ENCODE measurements around the gene TENM4.
A peak's percentile ranks its signal among the peaks of the same experiment; 100 is the strongest.

Gene TENM4

DNA sequence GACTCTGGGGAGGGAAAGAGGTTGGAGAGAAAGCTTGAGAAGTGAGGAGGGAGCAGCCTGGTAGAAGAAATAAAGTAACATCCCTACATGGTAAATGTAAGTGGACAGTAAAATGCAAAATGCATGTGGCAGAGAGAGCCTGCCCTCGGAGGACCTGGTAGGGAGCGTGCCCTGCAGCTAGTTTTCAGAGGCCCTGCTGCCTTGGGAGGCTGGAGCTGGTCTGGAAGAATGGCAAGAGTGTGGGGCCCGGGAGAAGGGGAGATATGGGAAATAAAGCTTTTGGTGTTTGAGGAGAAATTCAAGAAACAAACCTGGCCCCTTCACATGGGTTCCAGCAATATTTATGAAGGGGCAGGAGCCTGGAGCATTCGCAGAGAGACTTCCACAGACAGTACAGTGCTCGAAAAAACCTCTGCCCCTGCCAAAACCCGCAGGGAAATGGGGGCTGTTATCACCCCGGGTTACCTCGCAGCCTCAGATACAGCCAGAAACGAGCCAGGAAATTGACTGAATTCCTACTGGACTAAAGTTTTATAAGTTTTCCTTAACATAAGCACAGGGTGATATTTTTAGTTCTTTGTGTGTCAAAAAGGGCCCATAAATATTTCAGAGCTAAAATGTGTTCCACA, 363.0 kb downstream of the TENM4 start:
- DNase-seq: no peak

DNA sequence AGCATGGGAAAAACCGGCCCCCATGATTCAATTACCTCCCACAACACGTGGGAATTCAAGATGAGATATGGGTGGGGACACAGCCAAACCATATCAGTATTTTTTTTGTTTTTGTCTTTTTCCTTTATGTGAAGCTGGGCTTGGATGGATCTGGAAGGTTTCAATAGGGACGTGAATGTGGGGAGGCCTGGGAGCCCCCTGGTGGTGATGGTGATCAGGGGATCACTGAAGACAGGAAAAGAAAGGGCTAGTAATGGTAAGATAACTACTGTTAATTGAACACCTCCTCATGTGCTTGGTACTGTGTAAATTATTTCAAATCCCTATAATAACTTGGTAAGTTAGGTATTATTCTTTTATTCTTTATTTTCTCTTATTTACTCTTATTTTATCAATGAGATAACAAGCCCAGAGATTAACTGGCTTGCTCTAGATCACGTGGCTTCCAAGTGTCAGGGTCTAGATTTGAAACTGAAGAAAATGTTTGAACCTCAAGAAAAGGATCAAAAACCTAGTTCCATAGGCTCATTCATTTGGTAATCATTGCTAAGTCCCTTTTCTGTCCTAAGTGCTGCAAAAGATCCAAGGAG, 364.2 kb downstream of the TENM4 start:
- peak; percentile 50 for DNase-seq

DNA sequence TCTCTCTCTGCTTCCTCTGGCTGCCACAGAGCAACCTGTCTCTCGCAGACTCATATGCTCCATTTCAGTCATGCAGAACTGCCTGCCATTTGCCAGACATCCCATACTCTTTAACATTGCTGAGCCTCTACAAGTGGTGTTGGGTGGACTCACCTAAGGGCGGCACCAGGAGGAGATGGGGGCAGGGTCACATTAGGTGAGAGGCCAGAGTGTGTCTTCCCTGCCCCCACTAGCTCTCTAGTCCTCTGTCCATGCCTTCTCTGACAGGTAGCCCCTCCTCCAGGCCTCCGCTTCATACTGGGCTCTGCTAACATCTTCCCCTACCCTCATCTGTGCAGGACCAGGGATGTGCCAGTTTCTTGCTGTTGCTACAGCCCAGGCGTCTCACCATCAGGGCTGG, 366.3 kb downstream of the TENM4 start:
- no peak for DNase-seq

DNA sequence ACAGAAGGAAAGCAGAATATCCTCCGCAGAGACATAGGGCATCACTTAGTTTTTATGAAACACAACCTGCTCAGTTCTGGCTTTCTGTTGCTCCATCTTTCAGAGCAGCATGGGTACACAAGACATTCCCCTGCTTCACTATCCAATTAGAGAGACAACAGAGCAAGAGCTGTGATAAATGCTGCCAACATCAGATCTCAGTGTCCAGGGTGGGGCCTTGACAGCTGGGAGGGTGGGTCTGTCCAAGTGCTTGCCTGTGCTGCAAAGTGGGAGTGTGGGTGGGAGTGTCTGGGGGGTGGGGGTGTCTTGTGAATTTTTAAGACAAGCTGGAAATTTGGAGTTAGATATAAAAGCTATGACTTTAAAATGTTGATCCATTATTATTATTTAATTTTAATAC, 369.6 kb downstream of the TENM4 start:
- no peak for DNase-seq

DNA sequence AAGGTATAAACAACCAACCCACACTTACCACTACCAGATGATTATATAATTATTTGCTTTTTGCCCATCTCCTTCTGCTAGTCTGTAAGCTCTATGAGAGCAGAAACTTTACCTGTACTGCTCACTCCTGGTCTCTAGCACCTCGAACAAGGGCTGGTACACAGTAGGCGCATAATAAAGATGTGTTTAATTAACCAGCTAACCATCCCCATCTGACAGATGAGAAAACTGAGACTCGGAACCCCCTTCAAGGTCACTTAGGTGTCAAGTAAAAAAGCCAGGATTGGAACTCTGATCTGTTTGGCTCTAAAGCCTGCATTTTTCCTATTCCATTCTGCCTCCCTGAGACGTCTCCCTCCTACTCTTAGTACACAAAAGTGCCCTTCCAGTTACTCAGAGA, 370.3 kb downstream of the TENM4 start:
- DNase-seq: no peak

DNA sequence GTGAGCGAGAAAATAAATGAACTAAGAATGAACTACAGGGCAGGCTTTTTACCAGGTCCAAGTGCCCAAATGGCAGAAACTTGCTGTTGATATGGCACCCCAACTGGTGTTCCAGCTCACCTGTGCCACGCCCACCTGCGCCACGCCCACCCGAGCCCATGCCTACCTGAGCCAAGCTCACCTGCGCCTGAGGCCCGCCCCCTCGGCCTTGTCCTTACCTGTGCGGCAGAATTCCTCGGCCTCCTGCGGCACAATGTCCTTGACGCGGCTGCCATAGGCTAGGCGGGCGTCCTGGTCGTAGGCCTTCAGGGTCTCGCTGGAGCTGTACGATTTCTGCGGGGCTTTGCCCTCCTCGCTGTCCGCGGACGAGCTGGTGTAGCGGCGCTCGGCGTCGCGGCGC, 371.3 kb downstream of the TENM4 start:
- DNase-seq: no peak

DNA sequence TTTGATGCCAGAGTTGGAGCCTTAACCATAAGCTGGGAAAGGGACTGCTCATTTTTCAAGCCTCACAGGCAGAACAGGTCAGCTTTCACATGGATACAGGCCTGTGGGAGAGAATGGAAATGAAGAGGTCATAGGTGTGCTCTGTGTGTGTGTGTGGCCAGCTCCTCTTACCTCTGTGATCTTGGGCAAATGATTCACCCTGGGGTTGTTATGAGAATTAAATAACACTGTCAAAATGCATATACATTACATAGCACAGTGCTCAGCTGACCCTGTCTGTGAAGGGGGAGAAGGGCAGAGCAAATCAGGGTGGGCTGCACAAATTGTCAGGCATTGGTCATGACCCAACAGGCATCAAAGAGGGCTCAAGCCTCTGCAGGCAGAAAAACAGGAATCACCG, 372.5 kb downstream of the TENM4 start:
- DNase-seq: no peak

DNA sequence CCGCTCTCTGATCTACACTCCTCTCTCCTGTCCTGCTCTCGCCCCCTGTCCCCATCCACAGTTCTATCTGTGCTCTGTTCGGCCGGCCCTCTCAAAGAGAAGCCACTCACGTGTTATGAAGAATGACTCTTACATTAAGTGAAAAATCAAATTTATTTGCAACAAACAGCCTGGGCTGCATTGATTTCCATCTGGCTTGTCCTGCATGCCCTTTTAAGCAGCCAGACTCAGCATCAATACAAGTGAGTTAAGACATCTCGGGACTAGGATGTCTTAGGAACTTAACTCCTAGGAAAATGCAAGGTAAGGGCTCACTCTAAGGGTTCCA, 373.5 kb downstream of the TENM4 start:
- DNase-seq: no peak

DNA sequence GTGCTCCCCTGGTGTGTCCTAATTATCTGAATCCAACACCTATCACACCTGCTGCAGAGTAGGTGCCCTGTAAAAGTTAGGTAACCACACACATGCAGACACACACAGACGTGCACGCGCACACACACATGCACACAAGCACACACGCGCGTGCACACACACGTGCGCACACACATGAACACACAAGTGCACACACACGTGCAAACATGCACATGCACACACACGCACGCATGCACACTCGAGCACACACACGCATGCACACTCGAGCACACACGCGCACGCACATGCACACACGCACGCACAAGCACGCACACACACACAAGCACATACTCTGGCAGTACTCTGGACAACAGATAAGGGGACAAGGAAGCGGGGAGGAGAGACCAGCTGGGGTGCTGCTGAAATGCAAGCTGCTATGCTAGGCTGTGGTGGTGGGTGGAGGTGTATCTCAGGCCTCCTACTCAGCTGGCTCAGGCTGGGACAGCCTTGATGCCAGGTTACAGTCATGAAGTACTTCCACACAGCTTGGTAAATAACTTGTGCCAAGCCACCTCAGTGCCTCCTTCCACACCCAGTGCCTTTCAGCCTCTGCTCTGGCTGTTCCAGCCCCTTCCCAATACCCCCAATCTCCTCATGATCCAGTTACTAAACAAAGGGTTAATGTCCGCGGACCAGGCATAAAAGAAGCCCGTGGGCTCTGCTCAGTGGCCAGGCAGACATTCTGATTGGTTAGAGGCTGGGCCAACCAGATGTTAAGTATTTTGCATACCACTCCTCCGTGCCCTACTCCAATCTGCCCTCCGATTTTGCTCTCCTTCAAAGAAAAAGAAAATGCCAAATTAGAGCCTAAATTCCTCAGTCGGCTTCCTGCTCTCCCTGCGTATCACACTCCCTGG, 374.1 kb downstream of the TENM4 start:
- no peak for DNase-seq

DNA sequence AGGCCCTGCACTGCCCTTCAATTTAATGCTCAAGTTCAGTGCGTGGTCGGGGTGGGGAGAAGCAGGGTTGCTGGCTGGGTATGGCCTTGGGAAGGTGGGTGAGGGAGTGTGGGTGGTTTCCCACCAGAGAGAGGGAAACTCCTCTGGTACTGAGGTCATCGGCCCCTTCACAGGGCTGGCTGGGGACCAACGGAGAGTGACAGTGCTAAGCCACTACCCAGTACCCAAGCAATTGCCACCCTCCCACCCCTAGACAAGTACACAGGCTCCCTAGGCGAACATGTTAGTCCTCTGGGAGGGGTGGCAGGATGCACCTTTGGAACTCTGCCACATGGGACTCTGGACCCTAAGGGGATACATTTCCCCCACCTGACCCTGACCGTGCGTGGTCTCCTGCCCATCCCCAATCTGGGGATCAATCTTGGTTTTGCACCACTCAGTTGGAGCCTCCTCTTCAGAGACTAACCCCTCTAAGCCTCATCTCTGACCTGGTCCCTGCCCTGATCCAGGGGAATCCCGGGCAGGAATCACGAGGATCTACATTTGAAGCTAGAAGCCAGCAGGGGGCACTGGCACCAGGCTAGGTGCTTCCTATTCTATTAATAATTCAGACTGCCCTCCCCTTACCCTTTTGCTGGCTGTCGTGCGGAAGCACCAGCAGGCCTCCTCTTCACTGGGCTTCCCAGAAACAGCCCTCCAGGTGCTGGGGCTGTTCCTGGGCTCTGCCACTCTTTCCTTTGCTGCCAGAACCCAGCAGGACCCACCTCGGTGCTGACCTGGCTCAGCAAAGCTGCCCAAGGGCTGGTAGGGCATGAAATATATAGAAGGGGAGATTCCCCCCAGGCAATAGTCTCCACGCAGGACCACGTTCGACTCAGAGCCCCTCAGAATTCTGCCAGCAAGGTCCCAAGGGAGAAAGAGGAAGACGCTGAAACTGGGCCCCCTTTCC, 377.7 kb downstream of the TENM4 start:
- DNase-seq: no peak

DNA sequence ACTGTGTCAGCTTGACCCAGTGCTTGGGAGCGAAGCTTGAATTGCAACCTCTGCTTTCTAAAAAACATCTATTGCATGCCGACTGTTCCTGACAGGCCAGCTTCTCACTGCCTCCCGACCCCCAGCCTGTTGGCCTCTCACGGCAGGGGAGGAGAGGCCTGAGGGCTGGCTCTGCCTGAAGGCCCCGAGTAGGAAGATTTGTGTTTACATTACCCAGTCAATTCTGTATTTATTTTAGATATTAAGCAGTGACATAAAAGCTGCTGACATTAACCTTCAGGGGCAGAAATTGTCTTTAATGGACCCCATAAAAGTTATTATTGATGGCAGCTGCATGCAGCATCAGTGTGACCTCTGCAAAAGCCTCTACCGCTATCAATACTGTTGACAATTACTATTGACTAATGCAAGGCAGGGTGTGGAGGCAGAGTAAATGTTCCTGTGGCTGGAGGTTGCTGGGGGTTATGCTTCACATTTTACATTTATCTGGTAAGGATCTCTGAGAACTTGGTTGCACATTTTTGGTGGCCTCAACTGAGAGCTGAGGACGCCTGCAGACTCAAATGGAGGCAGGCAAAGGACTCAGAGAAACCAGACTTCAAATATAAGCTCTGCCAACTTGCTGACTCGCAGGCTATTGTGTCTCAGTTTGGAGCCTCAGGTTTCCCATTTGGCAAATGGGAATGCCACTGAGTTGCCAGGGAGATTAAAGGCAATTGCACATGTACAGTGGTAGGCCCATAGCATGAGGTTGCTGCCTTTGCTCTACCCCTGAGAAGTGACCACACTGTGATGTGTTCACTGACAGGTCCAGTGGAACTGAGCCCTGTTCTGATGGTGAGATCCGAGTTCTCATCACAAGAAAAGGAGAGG, 380.5 kb downstream of the TENM4 start:
- no peak for DNase-seq

DNA sequence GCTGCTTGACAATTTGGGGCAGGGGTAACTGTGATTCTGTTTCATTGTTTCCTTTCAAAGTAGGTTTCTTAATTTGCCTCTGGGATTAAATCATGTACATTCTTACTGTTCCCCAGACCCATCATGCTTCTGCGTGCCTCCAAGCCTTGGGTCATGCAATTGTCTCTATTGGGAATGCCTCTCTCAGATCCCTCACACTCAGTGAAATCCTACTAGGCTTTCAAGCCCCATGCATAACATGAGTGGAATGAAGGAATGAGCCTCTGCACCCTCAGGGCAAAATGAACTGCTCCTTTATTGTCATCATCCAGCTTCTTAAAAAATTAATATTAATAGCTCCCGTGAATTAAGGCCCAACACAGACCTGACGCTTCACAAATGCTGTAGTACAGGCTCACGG, 381.7 kb downstream of the TENM4 start:
- DNase-seq: no peak

DNA sequence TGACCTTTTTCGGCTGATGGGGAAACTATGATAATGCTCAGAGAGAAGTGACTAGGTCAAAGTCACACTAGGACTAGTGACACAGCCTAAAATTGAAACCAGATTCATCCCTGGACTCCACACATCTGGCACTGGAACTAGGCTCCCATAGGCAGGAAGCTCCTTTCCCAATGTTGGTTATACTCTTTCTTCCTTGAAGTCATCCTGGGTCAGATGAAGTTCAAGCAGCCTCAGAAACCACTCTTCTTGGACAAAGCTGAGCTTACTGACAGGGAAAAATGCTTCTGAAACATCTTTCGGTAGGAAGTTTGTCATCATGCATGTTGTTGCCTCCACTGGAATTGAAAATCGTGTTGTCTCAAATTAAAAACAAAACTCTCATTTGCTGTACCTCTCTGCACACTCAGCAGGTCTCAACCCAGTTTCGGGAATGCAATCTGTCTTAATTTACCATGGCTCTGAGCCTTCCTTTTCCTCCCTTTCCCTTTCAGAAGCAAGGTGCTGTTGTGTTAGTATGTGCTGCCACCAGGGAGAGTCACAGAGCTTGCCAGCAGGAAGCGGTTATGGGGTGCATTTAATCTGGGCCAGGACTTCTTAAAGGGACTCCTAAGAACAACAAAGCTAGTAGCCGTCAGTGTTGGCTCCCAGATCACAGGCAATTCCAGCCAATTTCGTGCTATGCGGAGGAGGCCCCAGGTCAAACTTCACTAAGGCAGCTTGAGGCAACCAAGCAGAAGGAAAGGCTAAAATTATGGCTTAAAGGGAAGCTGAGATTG, 384.8 kb downstream of the TENM4 start:
- no peak for DNase-seq

DNA sequence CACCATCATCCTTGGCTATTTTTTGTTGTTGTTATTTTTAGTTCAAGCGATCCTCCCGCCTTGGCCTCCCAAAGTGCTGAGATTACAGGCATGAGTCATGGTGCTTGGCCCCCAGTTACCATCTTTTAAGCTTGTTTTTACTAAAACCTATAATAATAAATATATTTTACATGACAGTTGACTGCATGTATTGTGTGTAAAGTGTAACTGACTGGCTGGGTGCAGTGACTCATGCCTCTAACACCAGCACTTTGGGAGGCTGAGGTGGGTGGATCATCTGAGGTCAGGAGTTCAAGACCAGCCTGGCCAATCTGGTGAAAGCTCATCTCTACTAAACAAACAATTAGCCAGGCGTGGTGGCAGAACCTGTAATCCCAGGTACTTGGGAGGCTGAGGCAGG, 386.2 kb downstream of the TENM4 start:
- no peak for DNase-seq

DNA sequence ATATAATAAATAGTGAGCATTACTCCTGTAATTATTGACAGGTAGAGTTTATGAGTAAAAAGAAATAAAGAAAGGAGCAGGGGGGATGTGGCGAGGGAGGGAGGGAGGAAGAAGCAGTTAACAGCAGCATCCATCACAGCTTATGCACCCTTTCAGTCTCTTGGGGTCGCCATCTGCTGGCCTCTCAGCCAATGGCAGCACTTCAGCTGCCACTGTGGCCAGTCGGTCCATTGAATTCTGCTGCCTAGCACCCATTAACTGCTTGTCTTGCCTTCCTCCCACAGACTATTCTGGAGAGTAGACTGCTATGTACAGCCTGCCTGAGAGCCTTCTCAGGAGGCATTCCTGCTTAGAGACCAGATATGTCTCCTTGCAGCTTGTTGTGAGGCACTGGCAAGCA, 388.3 kb downstream of the TENM4 start:
- no peak for DNase-seq

DNA sequence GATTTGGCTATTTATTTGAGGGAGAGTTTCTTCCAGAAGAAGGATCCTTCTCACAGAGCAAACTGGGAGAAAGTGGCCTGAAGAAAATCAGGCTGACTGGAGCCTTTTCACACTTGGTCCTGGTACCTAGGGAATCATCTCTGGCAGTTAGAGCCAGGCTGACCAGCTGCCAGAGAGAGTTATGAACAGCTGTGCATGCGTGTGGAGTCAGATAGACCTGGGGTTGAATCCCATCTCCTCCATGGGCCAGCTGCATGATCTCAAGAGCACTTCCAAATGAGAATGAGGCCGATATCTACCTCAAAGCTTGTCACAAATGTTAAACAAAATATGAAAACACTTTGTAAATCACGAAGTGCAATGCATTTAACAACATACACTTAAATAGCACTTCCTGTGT, 390.0 kb downstream of the TENM4 start:
- no peak for DNase-seq

DNA sequence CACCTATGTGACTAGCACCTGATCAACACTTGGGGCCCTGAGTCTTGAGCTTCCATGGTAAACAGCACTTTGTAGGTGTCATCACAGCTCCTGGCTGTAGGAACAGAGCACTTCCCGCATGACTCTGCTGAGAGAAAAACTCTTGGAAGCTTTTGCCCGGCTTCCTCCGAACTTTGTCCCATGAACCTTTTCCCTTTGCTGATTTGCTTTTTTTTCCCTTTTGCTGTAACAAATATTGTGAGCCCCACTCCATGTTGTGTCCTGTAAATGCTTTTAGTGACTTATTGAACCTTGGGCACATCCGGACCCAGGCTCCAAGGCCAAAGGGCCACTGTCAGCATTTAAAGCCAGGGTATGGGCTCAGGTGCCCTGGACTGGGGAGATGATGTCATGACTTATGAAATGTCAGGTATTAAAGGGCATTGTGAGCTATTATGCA, 391.1 kb downstream of the TENM4 start:
- no peak for DNase-seq

DNA sequence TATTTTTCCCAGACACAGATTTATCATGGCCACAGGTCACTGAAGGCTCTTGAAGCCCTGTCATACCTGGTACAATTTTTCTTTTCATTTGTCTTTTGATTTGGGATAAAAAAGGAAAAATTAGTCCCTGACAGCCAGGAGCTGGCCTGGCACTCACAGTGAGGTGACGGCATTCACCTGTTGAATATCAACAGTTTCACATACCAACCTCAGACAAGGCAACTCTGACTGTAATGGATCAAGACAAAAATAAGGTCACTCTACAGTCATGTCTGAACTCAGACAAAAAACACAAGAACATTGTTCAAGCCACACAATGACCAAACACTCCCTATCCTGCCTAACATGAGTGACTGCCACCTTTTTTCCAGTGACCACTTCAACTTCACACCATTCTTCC, 392.9 kb downstream of the TENM4 start:
- no peak for DNase-seq

DNA sequence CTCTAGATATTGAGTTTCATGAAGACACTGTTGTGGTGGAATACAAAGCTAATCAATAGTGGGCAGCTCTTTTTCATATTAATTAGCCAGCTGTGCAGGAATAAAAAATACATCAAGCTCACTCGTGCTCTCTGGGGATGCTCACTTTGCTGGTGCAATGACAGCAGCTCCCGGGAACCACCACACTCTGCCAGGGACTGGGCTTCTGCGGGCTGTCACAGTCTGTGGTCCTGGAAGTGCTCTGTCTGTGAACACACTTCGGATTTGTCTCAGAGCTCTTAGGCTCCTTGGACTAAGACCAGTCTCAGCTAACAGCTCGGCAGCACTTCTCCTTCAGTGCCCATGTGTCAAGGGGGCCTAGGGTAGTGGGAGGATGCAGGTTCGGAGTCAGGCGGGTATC, 393.5 kb downstream of the TENM4 start:
- DNase-seq: no peak

DNA sequence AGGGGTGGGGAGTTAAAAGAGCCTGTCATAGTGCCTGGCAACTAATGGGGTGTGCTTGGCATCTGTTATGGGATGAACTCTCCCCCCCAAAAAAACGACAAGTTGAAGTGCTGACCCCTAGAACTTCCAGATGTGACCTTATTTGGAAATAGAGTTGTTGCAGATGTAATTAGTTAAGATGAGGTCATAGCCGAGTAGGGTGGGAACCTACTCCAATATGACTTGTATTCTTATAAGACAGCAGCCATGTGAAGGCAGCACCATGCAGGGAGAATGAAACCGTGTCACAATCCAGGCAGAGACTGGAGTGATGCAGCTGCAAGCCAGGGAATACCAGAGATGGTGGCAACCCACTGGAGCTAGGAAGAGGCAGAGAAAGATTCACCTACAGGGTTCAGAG, 394.5 kb downstream of the TENM4 start:
- no peak for DNase-seq

DNA sequence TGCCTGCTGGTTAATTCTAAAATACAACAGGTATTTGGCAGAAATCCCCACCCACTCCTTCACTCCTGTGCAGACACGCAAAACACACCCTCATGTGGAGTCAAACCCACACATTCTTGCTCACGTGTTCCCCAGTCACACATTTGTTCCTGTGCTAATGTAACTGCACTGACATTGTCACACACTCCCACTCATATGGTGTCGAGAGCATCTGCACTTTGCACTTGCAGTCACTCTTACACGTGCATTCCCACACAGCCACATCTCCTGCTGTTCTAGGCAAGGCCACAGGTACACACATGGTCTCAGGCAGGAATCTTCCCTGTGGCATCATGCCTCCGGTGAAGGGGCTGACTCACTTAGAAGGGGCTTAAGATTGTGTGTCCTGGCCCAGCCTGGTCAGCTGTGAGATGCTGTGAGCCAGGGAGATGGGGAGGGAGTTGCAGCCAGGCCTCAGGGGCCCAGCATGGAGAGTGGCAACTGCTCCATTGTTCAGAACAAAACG, 395.0 kb downstream of the TENM4 start:
- no peak for DNase-seq

Data from stimulated activated CD4-positive, alpha-beta T cell treated with anti-CD3 and anti-CD28 coated beads, Interleukin-15, amount 100 ng/mL, for 24 hours (primary cell).